Memory B cell (primary cell): ENCODE data around the gene RBM3.

ENCODE experiments used
- ATAC-seq: fragments of 150-1000 bp; cut with Tn5 transposase; 2 replicates; pipeline ENCODE4 v1.10.0; 2021; ENCODE audit warnings: low read depth, mild to moderate bottlenecking, moderate library complexity
- DNase-seq, 2 donors: peaks; one replicate each; pipeline ENCODE4 v3.0.0; 2022; ENCODE audit warnings: low spot score in 2 of 2
- H3K27ac Mint-ChIP-seq: one replicate; pipeline ENCODE4 v1.8.0; 2022; ENCODE audit warnings: mild to moderate bottlenecking, moderate library complexity, mixed read lengths
- H3K27me3 Mint-ChIP-seq: one replicate; pipeline ENCODE4 v1.8.0; 2022; ENCODE audit warnings: mixed read lengths
- H3K36me3 Mint-ChIP-seq: one replicate; pipeline ENCODE4 v1.8.0; 2022; ENCODE audit warnings: mild to moderate bottlenecking, mixed read lengths
- H3K4me1 Mint-ChIP-seq: one replicate; pipeline ENCODE4 v1.8.0; 2022; ENCODE audit warnings: mixed read lengths
- H3K4me3 Mint-ChIP-seq: one replicate; pipeline ENCODE4 v1.8.0; 2022; ENCODE audit warnings: mild to moderate bottlenecking, moderate library complexity, mixed read lengths
- H3K9me3 Mint-ChIP-seq: one replicate; pipeline ENCODE4 v1.8.0; 2022; ENCODE audit warnings: mixed read lengths

The RBM3 gene

GRCh38 chrX:48558271-48558670 lies 16.0 kb upstream of the RBM3 start:
- no peaks in the 10 kb centered on the region for H3K27me3 Mint-ChIP-seq
- DNase-seq (no peak), ATAC-seq (no peak)
- no peaks in the 10 kb centered on the region for H3K4me1 Mint-ChIP-seq
- H3K36me3 Mint-ChIP-seq: peaks cover 12% of the 10 kb centered on the region
- no peak overlapping the region for H3K4me3 Mint-ChIP-seq
- H3K27ac Mint-ChIP-seq: no peak overlapping the region
- no peaks in the 10 kb centered on the region for H3K9me3 Mint-ChIP-seq

GRCh38 chrX:48559636-48560035 lies 14.6 kb upstream of the RBM3 start:
- no peak for ATAC-seq
- Mint-ChIP-seq H3K36me3 (peaks cover 14% of the 10 kb centered on the region), H3K4me3 (no peak overlapping the region), H3K27me3 (no peaks in the 10 kb centered on the region), H3K4me1 (no peaks in the 10 kb centered on the region), H3K9me3 (no peaks in the 10 kb centered on the region), H3K27ac (no peak overlapping the region)
- DNase-seq: no peak

- peaks cover 11% of the 10 kb centered on the region for H3K36me3 Mint-ChIP-seq
- no peaks in the 10 kb centered on the region for H3K9me3 Mint-ChIP-seq
- H3K4me1 Mint-ChIP-seq: no peaks in the 10 kb centered on the region
- H3K27me3 Mint-ChIP-seq: no peaks in the 10 kb centered on the region
- no peak overlapping the region for H3K4me3 Mint-ChIP-seq
- no peak overlapping the region for H3K27ac Mint-ChIP-seq
- DNase-seq (no peak), ATAC-seq (no peak)
These were observed 14.2 kb upstream of the RBM3 start for GRCh38 chrX:48560056-48560455.

- H3K4me3 Mint-ChIP-seq: no peak overlapping the region
- DNase-seq (no peak), ATAC-seq (no peak)
- no peaks in the 10 kb centered on the region for H3K27me3 Mint-ChIP-seq
- peaks cover 11% of the 10 kb centered on the region for H3K36me3 Mint-ChIP-seq
- H3K27ac Mint-ChIP-seq: no peak overlapping the region
- H3K9me3 Mint-ChIP-seq: no peaks in the 10 kb centered on the region
- no peaks in the 10 kb centered on the region for H3K4me1 Mint-ChIP-seq
These were observed 13.6 kb upstream of the RBM3 start for GRCh38 chrX:48560681-48561080.

GRCh38 chrX:48569958-48570357 lies 4.3 kb upstream of the RBM3 start:
- Mint-ChIP-seq H3K27me3 (no peaks in the 10 kb centered on the region), H3K4me1 (peaks cover 9% of the 10 kb centered on the region), H3K4me3 (no peak overlapping the region), H3K36me3 (peaks cover 2% of the 10 kb centered on the region), H3K27ac (no peak overlapping the region), H3K9me3 (no peaks in the 10 kb centered on the region)
- DNase-seq (no peak), ATAC-seq (no peak)

- no peaks in the 10 kb centered on the region for H3K9me3 Mint-ChIP-seq
- peak in 1 of 2 donors; percentile 16 for DNase-seq
- peak overlapping the region; percentile 96 for H3K4me3 Mint-ChIP-seq
- H3K36me3 Mint-ChIP-seq: peaks cover 17% of the 10 kb centered on the region
- H3K27ac Mint-ChIP-seq: peak overlapping the region; percentile 99
- peak; percentile 20 for ATAC-seq
- H3K27me3 Mint-ChIP-seq: no peaks in the 10 kb centered on the region
- H3K4me1 Mint-ChIP-seq: peaks cover 15% of the 10 kb centered on the region
These were observed 504 bp upstream of the RBM3 start for GRCh38 chrX:48573690-48574269.

GRCh38 chrX:48575642-48576041 lies 1.4 kb downstream of the RBM3 start:
- no peaks in the 10 kb centered on the region for H3K9me3 Mint-ChIP-seq
- H3K27me3 Mint-ChIP-seq: no peaks in the 10 kb centered on the region
- peaks cover 17% of the 10 kb centered on the region for H3K4me1 Mint-ChIP-seq
- no peak for DNase-seq
- peak overlapping the region; percentile 96 for H3K4me3 Mint-ChIP-seq
- H3K36me3 Mint-ChIP-seq: peaks cover 19% of the 10 kb centered on the region
- no peak for ATAC-seq
- H3K27ac Mint-ChIP-seq: no peak overlapping the region

GRCh38 chrX:48576108-48576507 lies 1.8 kb downstream of the RBM3 start:
- ATAC-seq (no peak), DNase-seq (no peak)
- H3K36me3 Mint-ChIP-seq: peaks cover 19% of the 10 kb centered on the region
- H3K9me3 Mint-ChIP-seq: no peaks in the 10 kb centered on the region
- H3K27me3 Mint-ChIP-seq: no peaks in the 10 kb centered on the region
- no peak overlapping the region for H3K27ac Mint-ChIP-seq
- peaks cover 17% of the 10 kb centered on the region for H3K4me1 Mint-ChIP-seq
- peak overlapping the region; percentile 96 for H3K4me3 Mint-ChIP-seq

GRCh38 chrX:48578661-48579128 lies 4.4 kb downstream of the RBM3 start:
- H3K4me3 Mint-ChIP-seq: no peak overlapping the region
- peak overlapping the region; percentile 57 for H3K27ac Mint-ChIP-seq
- H3K27me3 Mint-ChIP-seq: no peaks in the 10 kb centered on the region
- H3K9me3 Mint-ChIP-seq: no peaks in the 10 kb centered on the region
- H3K36me3 Mint-ChIP-seq: peaks cover 19% of the 10 kb centered on the region
- H3K4me1 Mint-ChIP-seq: peaks cover 14% of the 10 kb centered on the region
- DNase-seq: no peak
- no peak for ATAC-seq

- peak overlapping the region; percentile 57 for H3K27ac Mint-ChIP-seq
- DNase-seq (no peak), ATAC-seq (no peak)
- H3K9me3 Mint-ChIP-seq: no peaks in the 10 kb centered on the region
- H3K27me3 Mint-ChIP-seq: no peaks in the 10 kb centered on the region
- peaks cover 19% of the 10 kb centered on the region for H3K36me3 Mint-ChIP-seq
- no peak overlapping the region for H3K4me3 Mint-ChIP-seq
- peaks cover 10% of the 10 kb centered on the region for H3K4me1 Mint-ChIP-seq
These were observed 5.0 kb downstream of the RBM3 start for GRCh38 chrX:48579259-48579658.

GRCh38 chrX:48580662-48581061 lies 6.4 kb downstream of the RBM3 start:
- H3K4me3 Mint-ChIP-seq: no peak overlapping the region
- no peak overlapping the region for H3K27ac Mint-ChIP-seq
- H3K4me1 Mint-ChIP-seq: peaks cover 5% of the 10 kb centered on the region
- DNase-seq (no peak), ATAC-seq (no peak)
- no peaks in the 10 kb centered on the region for H3K9me3 Mint-ChIP-seq
- peaks cover 12% of the 10 kb centered on the region for H3K36me3 Mint-ChIP-seq
- no peaks in the 10 kb centered on the region for H3K27me3 Mint-ChIP-seq

- H3K36me3 Mint-ChIP-seq: no peaks in the 10 kb centered on the region
- no peaks in the 10 kb centered on the region for H3K4me1 Mint-ChIP-seq
- DNase-seq: no peak
- no peaks in the 10 kb centered on the region for H3K9me3 Mint-ChIP-seq
- H3K4me3 Mint-ChIP-seq: no peak overlapping the region
- H3K27ac Mint-ChIP-seq: no peak overlapping the region
- ATAC-seq: no peak
- no peaks in the 10 kb centered on the region for H3K27me3 Mint-ChIP-seq
These were observed 10.4 kb downstream of the RBM3 start for GRCh38 chrX:48584698-48585097.

GRCh38 chrX:48589482-48590162 lies 15.3 kb downstream of the RBM3 start:
- Mint-ChIP-seq H3K9me3 (no peaks in the 10 kb centered on the region), H3K27ac (no peak overlapping the region), H3K4me1 (peaks cover 3% of the 10 kb centered on the region), H3K27me3 (peaks cover 3% of the 10 kb centered on the region), H3K36me3 (no peaks in the 10 kb centered on the region), H3K4me3 (no peak overlapping the region)
- ATAC-seq (no peak), DNase-seq (no peak)

- Mint-ChIP-seq H3K4me3 (no peak overlapping the region), H3K27me3 (peaks cover 3% of the 10 kb centered on the region), H3K36me3 (no peaks in the 10 kb centered on the region), H3K27ac (no peak overlapping the region), H3K9me3 (no peaks in the 10 kb centered on the region), H3K4me1 (peaks cover 3% of the 10 kb centered on the region)
- DNase-seq: no peak
- no peak for ATAC-seq
These were observed 16.2 kb downstream of the RBM3 start for GRCh38 chrX:48590203-48591103.
